GM06990 (cell line): Measurements from ENCODE around the gene MAD1L1.

Source experiments
- DNase-seq: peaks from one replicate; pipeline ENCODE4 v3.0.0-alpha.2; 2011; ENCODE audit not compliant: insufficient read length; ENCODE audit errors: extremely low read depth
- H3K27me3 ChIP-seq: replicated peaks from 2 replicates; pipeline ENCODE4 v1.6.0; 2011; ENCODE audit warnings: low read length; ENCODE audit not compliant: control insufficient read depth, insufficient read depth
- H3K36me3 ChIP-seq: 2 replicates; pipeline ENCODE4 v1.5.1; 2011; ENCODE audit warnings: low read length; ENCODE audit not compliant: control insufficient read depth, insufficient read depth
- H3K4me3 ChIP-seq: replicated peaks from 2 replicates; pipeline ENCODE4 v1.5.1; 2011; ENCODE audit warnings: low read depth, mild to moderate bottlenecking, control low read depth, low read length
- TF ChIP-seq, protein P1 (sequence below): IDR thresholded peaks from 2 replicates; pipeline ENCODE4 v1.5.1; 2011; ENCODE audit warnings: low read length, control low read depth, mild to moderate bottlenecking, inconsistent platforms; ENCODE audit not compliant: insufficient read depth, poor library complexity, severe bottlenecking

The MAD1L1 gene

DNA sequence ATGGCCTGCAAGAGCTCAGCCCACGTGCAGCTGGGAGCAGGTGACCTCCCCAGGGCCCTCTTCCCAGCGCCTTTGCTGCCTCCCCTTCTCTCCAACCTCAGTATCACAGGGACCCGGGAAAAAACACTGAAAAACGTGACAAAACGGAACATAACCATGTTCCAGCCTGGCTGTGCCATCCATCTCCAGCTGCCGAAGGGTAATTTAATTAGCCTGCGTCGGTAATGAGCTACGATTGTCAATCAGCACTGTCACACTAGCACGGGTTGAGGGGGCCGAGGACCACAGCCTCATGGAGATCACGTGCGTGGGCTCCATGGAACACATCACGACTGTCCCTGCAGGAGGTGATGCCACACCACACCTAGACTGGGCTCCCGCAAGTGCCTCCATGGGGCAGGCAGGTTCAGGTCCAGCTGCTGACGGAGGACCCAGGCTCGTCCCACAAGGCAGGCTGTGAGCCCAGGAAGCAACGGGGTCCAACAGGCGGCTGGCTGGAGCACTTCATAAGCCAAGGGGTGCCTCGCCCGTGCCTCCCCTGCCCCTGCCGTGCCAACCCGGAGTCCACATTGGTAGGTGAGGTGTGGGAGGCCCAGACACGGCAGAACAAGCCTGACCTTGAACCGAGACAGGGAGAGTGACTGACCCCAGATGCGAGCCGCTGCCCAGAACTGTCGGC lies 363.2 kb downstream of the MAD1L1 start:
- H3K4me3 ChIP-seq: no peak overlapping the region
- no peak for DNase-seq
- TF ChIP-seq, protein P1, sequence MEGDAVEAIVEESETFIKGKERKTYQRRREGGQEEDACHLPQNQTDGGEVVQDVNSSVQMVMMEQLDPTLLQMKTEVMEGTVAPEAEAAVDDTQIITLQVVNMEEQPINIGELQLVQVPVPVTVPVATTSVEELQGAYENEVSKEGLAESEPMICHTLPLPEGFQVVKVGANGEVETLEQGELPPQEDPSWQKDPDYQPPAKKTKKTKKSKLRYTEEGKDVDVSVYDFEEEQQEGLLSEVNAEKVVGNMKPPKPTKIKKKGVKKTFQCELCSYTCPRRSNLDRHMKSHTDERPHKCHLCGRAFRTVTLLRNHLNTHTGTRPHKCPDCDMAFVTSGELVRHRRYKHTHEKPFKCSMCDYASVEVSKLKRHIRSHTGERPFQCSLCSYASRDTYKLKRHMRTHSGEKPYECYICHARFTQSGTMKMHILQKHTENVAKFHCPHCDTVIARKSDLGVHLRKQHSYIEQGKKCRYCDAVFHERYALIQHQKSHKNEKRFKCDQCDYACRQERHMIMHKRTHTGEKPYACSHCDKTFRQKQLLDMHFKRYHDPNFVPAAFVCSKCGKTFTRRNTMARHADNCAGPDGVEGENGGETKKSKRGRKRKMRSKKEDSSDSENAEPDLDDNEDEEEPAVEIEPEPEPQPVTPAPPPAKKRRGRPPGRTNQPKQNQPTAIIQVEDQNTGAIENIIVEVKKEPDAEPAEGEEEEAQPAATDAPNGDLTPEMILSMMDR: no peak
- no peaks in the 10 kb centered on the region for H3K27me3 ChIP-seq
- H3K36me3 ChIP-seq: peaks cover 7% of the 10 kb centered on the region

DNA sequence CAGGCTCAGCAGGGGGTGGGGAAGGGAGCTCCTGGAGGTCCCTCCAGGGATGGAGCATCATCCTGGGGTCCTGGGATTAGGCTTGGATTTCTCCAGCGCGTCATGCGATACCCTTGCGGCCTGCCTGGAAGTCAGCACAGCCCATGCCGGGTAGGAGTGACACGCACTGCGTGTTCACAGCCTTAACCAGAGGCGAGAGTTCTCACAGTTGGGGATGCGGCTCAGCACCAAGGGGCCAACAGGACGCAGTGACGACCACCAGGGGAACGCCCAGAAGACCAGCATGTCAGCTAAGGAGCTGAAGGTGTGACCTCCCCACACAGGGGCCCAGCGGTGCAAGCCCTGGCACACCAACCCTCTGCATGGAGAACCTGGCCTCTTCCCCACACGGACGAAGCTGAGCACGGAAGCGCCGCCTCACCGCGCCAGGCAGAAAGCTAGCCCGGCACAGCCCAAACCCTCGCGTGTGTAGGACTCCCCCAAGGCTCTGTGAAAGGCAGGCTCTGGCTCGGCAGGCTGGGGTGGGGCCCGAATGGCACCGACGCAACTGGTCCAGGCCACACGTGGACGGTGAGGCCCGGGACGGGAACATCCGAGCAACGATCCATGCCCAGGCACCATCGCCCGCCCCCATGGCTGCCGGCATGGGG lies 364.1 kb downstream of the MAD1L1 start:
- Histone ChIP-seq H3K27me3 (no peaks in the 10 kb centered on the region), H3K4me3 (no peak overlapping the region), H3K36me3 (peaks cover 6% of the 10 kb centered on the region)
- TF ChIP-seq, protein P1: no peak
- DNase-seq: no peak

DNA sequence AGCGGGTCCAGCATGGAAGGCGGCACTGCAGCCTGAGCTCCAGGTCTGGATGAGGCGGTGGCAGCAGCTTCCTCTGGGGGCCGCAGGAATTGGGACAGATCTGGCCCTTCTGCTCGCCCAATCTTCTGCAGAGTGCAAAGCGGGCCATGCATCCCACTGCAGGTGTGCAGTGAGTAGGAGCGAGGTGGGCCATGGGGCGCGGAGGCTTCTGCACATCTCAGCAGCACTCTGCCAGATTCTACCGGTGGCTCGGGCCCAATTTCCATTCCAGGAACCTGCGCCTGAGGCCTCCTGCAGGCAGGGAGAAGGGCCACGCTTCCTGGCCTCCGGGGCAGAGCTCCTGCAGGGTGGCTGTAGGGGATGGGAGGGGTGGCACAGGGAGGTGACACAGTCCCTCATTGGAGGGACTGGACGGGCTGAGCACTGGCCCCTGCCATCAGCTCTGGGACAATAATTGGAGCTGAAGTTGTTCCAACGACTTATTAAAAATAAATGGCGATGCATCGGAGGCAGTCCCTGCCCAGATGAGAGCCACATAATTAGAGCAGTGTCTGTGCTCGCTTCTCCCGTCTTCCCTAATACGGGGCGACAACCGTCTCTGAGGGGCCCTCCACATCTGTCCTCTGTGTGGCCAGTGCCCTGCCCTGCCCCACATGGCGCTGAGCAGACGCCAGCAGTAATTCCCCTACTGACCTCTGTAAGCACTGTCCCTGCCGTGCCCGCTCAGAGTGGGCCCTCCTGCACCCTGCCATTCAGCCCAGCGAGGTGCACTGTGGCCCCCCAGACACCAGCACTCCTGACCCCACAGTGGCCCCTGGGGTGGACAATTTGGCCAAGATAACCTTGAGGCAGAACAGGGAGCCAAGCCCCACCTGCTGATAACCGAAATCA lies 365.1 kb downstream of the MAD1L1 start:
- TF ChIP-seq, protein P1: no peak
- peaks cover 4% of the 10 kb centered on the region for H3K36me3 ChIP-seq
- no peaks in the 10 kb centered on the region for H3K27me3 ChIP-seq
- DNase-seq: no peak
- H3K4me3 ChIP-seq: no peak overlapping the region

DNA sequence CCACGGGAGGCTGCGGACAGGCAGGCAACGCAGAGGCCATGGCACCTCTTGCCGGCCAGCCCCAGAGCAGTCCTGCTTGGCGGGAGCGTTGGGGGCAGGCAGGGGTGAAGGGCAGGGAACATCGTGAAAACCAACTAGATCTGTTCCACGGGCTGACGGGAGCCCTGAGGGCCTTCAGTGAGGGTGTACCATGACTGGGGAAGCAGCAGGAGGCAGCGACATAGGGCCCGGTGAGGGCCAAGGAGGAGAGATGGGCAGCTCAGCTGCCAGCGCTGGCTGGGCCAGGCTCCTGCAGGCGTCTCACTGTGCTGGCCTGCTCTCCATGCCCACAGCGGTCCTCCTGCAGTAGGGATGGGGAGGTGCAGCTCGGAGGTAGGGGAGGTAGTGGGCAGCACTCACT lies 366.1 kb downstream of the MAD1L1 start:
- DNase-seq: no peak
- TF ChIP-seq, protein P1: no peak
- no peaks in the 10 kb centered on the region for H3K27me3 ChIP-seq
- peaks cover 2% of the 10 kb centered on the region for H3K36me3 ChIP-seq
- H3K4me3 ChIP-seq: no peak overlapping the region

DNA sequence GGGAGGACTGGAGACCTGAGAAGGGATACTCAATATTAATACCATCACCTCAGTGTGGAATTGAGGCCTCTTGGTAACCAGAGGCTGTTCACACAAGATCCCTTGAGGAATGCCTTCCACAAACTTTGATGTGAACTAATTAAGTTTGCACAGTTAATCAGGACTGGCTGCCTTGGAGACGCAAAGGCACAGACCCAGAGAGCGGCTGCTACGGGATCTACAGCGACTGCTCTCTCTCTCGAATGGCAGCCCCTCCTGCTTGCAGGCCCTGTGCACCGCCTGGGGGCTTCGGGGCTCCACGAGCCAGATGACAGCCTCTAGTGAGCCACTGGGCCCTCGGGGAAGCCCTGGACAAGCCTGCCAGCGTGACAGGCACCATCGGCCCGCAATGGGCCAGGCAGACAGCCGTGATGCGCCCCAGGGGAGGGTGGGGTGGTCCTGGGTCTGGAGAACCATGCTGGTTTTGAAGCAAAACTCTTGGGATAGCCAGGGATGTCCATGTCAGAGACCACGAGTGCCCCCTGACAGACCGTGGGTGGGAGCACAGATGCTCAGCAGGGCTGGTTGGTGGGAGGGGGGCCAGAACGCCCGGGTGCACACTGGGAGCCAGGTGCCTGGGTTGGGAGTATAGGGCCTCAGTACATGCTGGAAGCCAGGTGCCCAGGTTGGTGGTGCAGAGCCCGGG lies 367.0 kb downstream of the MAD1L1 start:
- no peak overlapping the region for H3K4me3 ChIP-seq
- no peak for DNase-seq
- peaks cover 2% of the 10 kb centered on the region for H3K36me3 ChIP-seq
- TF ChIP-seq, protein P1: no peak
- no peaks in the 10 kb centered on the region for H3K27me3 ChIP-seq
